Mucosa of rectum (tissue), 2 donors: Measurements from ENCODE around the gene HEPHL1.

Experiments
- H3K27ac ChIP-seq, 2 donors: one replicate each; pipeline ENCODE4 v1.7.0; 2013; ENCODE audit warnings: inconsistent platforms in 2 of 2, low read depth in 2 of 2, low read length in 2 of 2
- H3K27me3 ChIP-seq, 2 donors: one replicate each; pipeline ENCODE4 v1.7.0; 2013; ENCODE audit warnings: low read length in 2 of 2; ENCODE audit not compliant: control insufficient read depth in 2 of 2, insufficient read depth in 2 of 2
- H3K36me3 ChIP-seq, 2 donors: one replicate each; pipeline ENCODE4 v1.7.0; 2013; ENCODE audit warnings: low read length in 2 of 2; ENCODE audit not compliant: control insufficient read depth in 2 of 2, insufficient read depth in 2 of 2
- H3K4me1 ChIP-seq, 2 donors: one replicate each; pipeline ENCODE4 v1.7.0; 2013; ENCODE audit warnings: low read length in 2 of 2, mild to moderate bottlenecking in 1 of 2; ENCODE audit not compliant: control insufficient read depth in 2 of 2, insufficient read depth in 2 of 2
- H3K4me3 ChIP-seq, 2 donors: one replicate each; pipeline ENCODE4 v1.7.0; 2013; ENCODE audit warnings: low read length in 2 of 2
- H3K9ac ChIP-seq, 2 donors: one replicate each; pipeline ENCODE4 v1.7.0; 2013; ENCODE audit warnings: low read length in 2 of 2, low read depth in 1 of 2, mild to moderate bottlenecking in 1 of 2
- H3K9me3 ChIP-seq, 2 donors: one replicate each; pipeline ENCODE4 v1.7.0; 2013; ENCODE audit warnings: low read length in 2 of 2; ENCODE audit not compliant: control insufficient read depth in 2 of 2
- donor health status: healthy.
- donor health status: Normal muscosa, but diverticular disease.

HEPHL1 gene

GRCh38 chr11:94134651-94135512 is 113.7 kb downstream of the HEPHL1 start:
- H3K27me3 ChIP-seq = no peaks in the 10 kb centered on the region
- H3K36me3 ChIP-seq = no peaks in the 10 kb centered on the region
- peaks cover 1 to 16% of the 10 kb centered on the region in 2 donors for H3K4me1 ChIP-seq
- no peak overlapping the region for H3K4me3 ChIP-seq
- peak overlapping the region; percentile 70 to 72 for H3K27ac ChIP-seq
- H3K9me3 ChIP-seq = no peaks in the 10 kb centered on the region
- peak overlapping the region in 1 of 2 donors; percentile 10 for H3K9ac ChIP-seq

- Histone ChIP-seq H3K27ac (no peak overlapping the region), H3K4me1 (peaks cover 0 to 9% of the 10 kb centered on the region in 2 donors), H3K27me3 (no peaks in the 10 kb centered on the region), H3K9ac (no peak overlapping the region), H3K36me3 (no peaks in the 10 kb centered on the region), H3K4me3 (no peak overlapping the region), H3K9me3 (no peaks in the 10 kb centered on the region)
Measured at GRCh38 chr11:94139416-94139815, 118.3 kb downstream of the HEPHL1 start.

DNA sequence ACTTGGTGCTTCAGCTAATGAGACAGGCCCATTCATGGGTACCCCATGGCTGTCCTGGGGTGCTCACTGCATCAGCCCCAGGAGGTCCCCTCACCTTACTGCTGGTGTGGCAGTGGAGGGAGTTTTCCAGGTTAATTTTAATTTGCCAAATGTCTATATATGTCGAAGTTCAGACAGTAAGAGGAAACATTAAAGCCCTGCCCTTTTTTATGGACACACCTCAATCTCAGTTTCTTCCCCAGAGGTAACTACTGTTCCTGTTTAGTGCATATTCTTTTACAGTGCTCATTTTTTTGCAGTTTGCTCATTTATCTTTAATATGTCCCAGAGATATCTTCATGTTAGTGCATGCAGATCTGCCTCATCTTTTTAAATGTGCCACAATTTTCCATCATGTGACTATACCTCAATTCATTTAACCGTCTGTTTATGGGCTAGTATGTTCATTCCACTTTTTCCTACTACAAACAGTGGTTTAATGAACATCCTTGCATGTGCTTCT is 119.1 kb downstream of the HEPHL1 start:
- Histone ChIP-seq H3K27me3 (no peaks in the 10 kb centered on the region), H3K9me3 (no peaks in the 10 kb centered on the region), H3K36me3 (no peaks in the 10 kb centered on the region), H3K9ac (no peak overlapping the region), H3K4me3 (no peak overlapping the region), H3K27ac (no peak overlapping the region), H3K4me1 (peaks cover 0 to 4% of the 10 kb centered on the region in 2 donors)

- Histone ChIP-seq H3K9me3 (no peaks in the 10 kb centered on the region), H3K4me1 (no peaks in the 10 kb centered on the region), H3K36me3 (no peaks in the 10 kb centered on the region), H3K9ac (no peak overlapping the region), H3K27ac (no peak overlapping the region), H3K27me3 (no peaks in the 10 kb centered on the region), H3K4me3 (no peak overlapping the region)
Measured at GRCh38 chr11:94141511-94142307, 120.6 kb downstream of the HEPHL1 start.

DNA sequence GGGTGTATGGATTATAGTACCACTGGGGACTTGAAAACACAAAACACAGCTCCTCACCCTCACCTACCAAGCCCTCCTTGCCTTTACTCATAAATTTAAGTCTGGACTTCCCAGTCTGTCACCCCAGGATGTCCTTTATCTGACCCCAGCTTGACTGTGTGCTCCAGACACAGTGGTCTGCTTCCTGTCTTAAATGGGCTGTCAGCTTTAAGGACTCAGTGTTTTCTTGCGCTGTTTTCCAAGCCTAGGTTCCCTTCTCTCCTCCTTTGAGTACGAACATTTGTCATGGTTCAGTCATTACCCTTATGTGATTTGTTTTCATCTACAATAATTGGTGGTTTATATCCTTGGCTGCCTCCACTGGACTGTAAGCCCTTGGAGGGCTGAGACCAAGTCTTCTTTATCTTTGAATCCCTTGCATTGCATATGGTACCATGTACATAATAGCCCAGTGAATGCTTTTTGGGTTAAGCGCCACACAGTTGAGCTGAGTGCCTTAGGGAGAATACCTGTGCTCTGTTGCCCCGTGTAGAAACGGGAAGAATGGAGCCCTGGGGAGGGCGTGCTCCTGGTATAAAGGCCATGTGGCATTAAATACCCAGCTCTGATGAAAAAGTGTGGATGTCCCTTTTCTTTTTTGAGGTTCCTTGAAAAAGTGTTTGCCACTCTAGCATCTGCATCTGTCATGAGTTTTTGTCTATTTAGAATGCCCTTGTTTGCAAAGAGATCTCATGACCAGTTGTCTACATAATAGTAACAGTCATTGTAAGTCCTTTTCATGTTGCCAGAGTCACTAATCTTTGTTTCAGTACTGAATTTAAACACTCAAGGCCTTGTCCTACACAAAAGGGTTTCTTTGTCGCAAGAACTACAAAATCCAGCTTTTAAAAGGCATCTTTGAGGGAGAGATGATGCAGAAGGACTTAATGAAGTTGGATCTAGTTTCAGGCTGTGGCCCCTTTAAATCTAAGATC is 121.4 kb downstream of the HEPHL1 start:
- no peaks in the 10 kb centered on the region for H3K27me3 ChIP-seq
- H3K27ac ChIP-seq = no peak overlapping the region
- H3K4me1 ChIP-seq = no peaks in the 10 kb centered on the region
- H3K9me3 ChIP-seq = no peaks in the 10 kb centered on the region
- no peaks in the 10 kb centered on the region for H3K36me3 ChIP-seq
- no peak overlapping the region for H3K4me3 ChIP-seq
- H3K9ac ChIP-seq = no peak overlapping the region

- H3K27ac ChIP-seq = no peak overlapping the region
- no peak overlapping the region for H3K4me3 ChIP-seq
- H3K9me3 ChIP-seq = no peaks in the 10 kb centered on the region
- no peak overlapping the region for H3K9ac ChIP-seq
- H3K36me3 ChIP-seq = no peaks in the 10 kb centered on the region
- H3K4me1 ChIP-seq = peaks cover 0 to 3% of the 10 kb centered on the region in 2 donors
- H3K27me3 ChIP-seq = no peaks in the 10 kb centered on the region
Measured at GRCh38 chr11:94144216-94144615, 123.1 kb downstream of the HEPHL1 start.

GRCh38 chr11:94144664-94145063 is 123.5 kb downstream of the HEPHL1 start:
- Histone ChIP-seq H3K27me3 (no peaks in the 10 kb centered on the region), H3K4me1 (peaks cover 0 to 4% of the 10 kb centered on the region in 2 donors)

DNA sequence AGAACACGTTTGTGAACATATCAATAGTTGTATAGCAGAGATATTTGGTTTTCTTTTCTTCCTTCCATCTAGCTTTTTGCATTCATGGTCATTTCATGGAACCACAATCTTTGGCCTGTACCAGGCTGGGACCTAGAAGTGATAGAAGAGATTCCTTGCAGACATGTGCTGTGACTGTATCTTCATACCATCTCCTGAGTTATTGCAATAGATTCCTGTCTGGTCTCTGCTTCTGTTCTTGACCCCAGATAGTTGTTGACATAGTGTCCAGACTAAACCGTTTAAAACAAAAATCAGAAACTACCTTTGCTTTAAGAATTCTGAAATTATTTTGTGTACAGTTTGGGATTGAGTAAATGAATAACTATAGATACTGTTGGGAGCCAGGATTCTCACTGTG is 124.3 kb downstream of the HEPHL1 start:
- Histone ChIP-seq H3K4me1 (peaks cover 0 to 4% of the 10 kb centered on the region in 2 donors), H3K9me3 (no peaks in the 10 kb centered on the region), H3K27me3 (no peaks in the 10 kb centered on the region), H3K9ac (no peak overlapping the region), H3K27ac (no peak overlapping the region), H3K4me3 (no peak overlapping the region), H3K36me3 (no peaks in the 10 kb centered on the region)

More at GRCh38 chr11:94144664-94145063, 123.5 kb downstream of the HEPHL1 start:
- Histone ChIP-seq H3K9me3 (no peaks in the 10 kb centered on the region), H3K4me3 (no peak overlapping the region), H3K9ac (no peak overlapping the region), H3K36me3 (no peaks in the 10 kb centered on the region), H3K27ac (no peak overlapping the region)

DNA sequence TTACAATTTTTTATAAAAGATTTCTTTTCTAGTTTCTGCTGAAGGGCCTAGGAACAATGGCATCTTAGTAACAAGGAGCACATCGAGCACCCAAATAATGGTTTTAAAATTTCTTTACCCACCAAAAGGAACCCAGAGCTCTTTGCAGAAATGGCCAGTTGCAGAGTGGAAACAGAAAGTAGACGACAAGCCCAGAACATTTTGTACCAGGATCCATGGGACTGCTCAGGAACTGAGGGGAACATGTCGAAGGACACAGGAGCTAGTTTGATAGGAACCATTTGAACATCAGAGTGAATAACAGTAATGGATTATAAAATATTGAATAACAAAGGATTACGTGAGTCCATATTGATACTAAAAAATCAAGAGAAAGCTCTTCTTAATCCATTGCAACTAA is 124.8 kb downstream of the HEPHL1 start:
- no peak overlapping the region for H3K27ac ChIP-seq
- H3K9ac ChIP-seq = no peak overlapping the region
- H3K36me3 ChIP-seq = no peaks in the 10 kb centered on the region
- no peak overlapping the region for H3K4me3 ChIP-seq
- no peaks in the 10 kb centered on the region for H3K27me3 ChIP-seq
- H3K4me1 ChIP-seq = peaks cover 0 to 4% of the 10 kb centered on the region in 2 donors
- no peaks in the 10 kb centered on the region for H3K9me3 ChIP-seq
